ENCODE results near the gene ARHGAP10. TPM values are rescaled to one million over a fixed set of nuclear protein-coding genes. Genes with fewer than 3 reads are reported as not detected.
A peak's percentile ranks its signal among the peaks of the same experiment; 100 is the strongest.

ARHGAP10 gene
- total RNA-seq, 4 donors from 2014 or later, result 153 to 404 (median 215) TPM

- Histone ChIP-seq H3K4me1 (peaks cover 4 to 78% (median 11%) of the 10 kb centered on the region in 3 donors), H3K27me3 (no peaks in the 10 kb centered on the region), H3K4me3 (no peak overlapping the region), H3K36me3 (no peaks in the 10 kb centered on the region), H3K9me3 (no peaks in the 10 kb centered on the region), H3K27ac (peak overlapping the region; percentile 12 to 82 (median 70))
- 81 to 87% methylated on average over 7 of the region's 7 CpGs for WGBS, 2 donors (ENCODE audit: low coverage in 1 of 2)
- ATAC-seq, result no peak
- TF ChIP-seq POLR2A (IDR thresholded peaks at IDR 0.05) (no peak), EP300 (IDR thresholded peaks at IDR 0.05) (no peak), CTCF (IDR thresholded peaks at IDR 0.05) (no peak), POLR2AphosphoS5 (IDR thresholded peaks at IDR 0.05) (no peak)
Observed at GRCh38 chr4:147761218-147761883, 29.5 kb downstream of the ARHGAP10 start.

GRCh38 chr4:147764337-147764736, 32.4 kb downstream of the ARHGAP10 start:
- no peak for ATAC-seq
- no peak for TF ChIP-seq CTCF (IDR thresholded peaks at IDR 0.05)
- TF ChIP-seq POLR2AphosphoS5 (IDR thresholded peaks at IDR 0.05), result no peak
- no peak for TF ChIP-seq POLR2A (IDR thresholded peaks at IDR 0.05)
- no peak for TF ChIP-seq EP300 (IDR thresholded peaks at IDR 0.05)
- WGBS, 2 donors (ENCODE audit: low coverage in 1 of 2), result 65 to 69% methylated on average over 5 to 6 of the region's 7 CpGs
- Histone ChIP-seq H3K9me3 (no peaks in the 10 kb centered on the region), H3K27ac (no peak overlapping the region), H3K4me1 (peaks cover 5 to 86% (median 10%) of the 10 kb centered on the region in 3 donors), H3K36me3 (peaks cover 0 to 7% of the 10 kb centered on the region in 2 donors), H3K27me3 (no peaks in the 10 kb centered on the region), H3K4me3 (no peak overlapping the region)

DNA sequence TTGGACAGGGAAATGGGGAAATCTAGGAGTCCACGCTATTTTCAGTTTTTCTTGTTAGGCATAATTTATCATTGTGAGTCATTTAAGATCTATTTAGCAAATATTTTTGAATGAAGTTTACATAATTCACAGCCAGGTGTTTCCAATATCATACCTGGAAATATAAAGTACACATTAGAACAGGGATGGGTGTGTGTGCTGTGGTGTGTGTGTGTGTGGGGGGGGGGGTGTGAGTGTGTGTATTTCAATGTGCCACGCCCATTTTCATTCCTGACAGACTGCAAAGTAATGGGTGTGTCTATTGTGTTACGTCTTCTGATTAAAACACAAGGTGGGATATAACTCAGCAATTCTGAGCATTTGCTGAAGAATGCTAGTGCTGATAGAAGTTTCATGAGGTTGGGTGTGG, 33.2 kb downstream of the ARHGAP10 start:
- 56 to 63% methylated on average over 3 of the region's 3 CpGs for WGBS, 2 donors (ENCODE audit: low coverage in 1 of 2)
- peaks cover 5 to 86% (median 10%) of the 10 kb centered on the region in 3 donors for H3K4me1 ChIP-seq

DNA sequence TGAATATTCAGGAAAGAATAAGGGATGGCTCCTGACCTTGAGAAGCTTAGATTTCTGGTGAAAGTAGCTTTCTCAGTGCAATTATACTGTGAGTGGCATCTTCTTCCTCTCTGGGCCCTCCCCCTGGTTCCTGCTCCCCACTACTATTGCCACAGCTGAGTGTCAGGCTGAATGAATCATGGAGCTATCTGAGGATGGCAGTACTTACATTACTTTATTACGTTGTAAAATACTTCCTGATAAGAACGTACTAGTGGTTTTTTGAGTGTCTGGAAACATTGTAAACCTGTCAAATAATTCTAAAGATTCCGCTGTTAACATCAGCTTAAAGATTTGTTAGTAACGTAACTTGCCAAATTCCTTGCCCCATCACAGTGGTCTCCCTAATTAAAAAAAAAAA, 36.2 kb downstream of the ARHGAP10 start:
- ATAC-seq, result peak; percentile 30
- H3K27me3 ChIP-seq, result no peaks in the 10 kb centered on the region
- WGBS, 2 donors (ENCODE audit: low coverage in 1 of 2), result 44 to 49% methylated on average over 4 of the region's 4 CpGs
- peaks cover 3 to 88% (median 13%) of the 10 kb centered on the region in 3 donors for H3K4me1 ChIP-seq
- no peaks in the 10 kb centered on the region for H3K9me3 ChIP-seq
- no peak overlapping the region for H3K27ac ChIP-seq
- no peak for TF ChIP-seq CTCF (IDR thresholded peaks at IDR 0.05)
- H3K36me3 ChIP-seq, result peaks cover 0 to 7% of the 10 kb centered on the region in 2 donors
- H3K4me3 ChIP-seq, result no peak overlapping the region

More for the DNA sequence above, 33.2 kb downstream of the ARHGAP10 start:
- no peak overlapping the region for H3K4me3 ChIP-seq
- H3K27me3 ChIP-seq, result no peaks in the 10 kb centered on the region
- peaks cover 0 to 7% of the 10 kb centered on the region in 2 donors for H3K36me3 ChIP-seq
- no peak overlapping the region for H3K27ac ChIP-seq
- no peaks in the 10 kb centered on the region for H3K9me3 ChIP-seq
- TF ChIP-seq POLR2A (IDR thresholded peaks at IDR 0.05) (no peak), EP300 (IDR thresholded peaks at IDR 0.05) (no peak), POLR2AphosphoS5 (IDR thresholded peaks at IDR 0.05) (no peak), CTCF (IDR thresholded peaks at IDR 0.05) (no peak)
- no peak for ATAC-seq

GRCh38 chr4:147769386-147769785, 37.5 kb downstream of the ARHGAP10 start:
- peaks cover 9 to 88% (median 19%) of the 10 kb centered on the region in 3 donors for H3K4me1 ChIP-seq
- H3K4me3 ChIP-seq, result no peak overlapping the region
- H3K36me3 ChIP-seq, result peaks cover 0 to 7% of the 10 kb centered on the region in 2 donors
- H3K27me3 ChIP-seq, result no peaks in the 10 kb centered on the region
- no peak for ATAC-seq
- no peak for TF ChIP-seq EP300 (IDR thresholded peaks at IDR 0.05)
- TF ChIP-seq POLR2A (IDR thresholded peaks at IDR 0.05), result no peak
- TF ChIP-seq POLR2AphosphoS5 (IDR thresholded peaks at IDR 0.05), result no peak
- no peak for TF ChIP-seq CTCF (IDR thresholded peaks at IDR 0.05)
- no peak overlapping the region for H3K27ac ChIP-seq
- H3K9me3 ChIP-seq, result no peaks in the 10 kb centered on the region
- 72 to 86% methylated on average over 4 of the region's 4 CpGs for WGBS, 2 donors (ENCODE audit: low coverage in 1 of 2)

All from gastroesophageal sphincter (tissue), 4 donors.